UCSD-AML1 (cell line): ENCODE data around the gene SSNA1.
"Not testable (repeated sequence)": the region's sequence is repeated elsewhere in the genome, so short reads cannot be mapped to it uniquely, and the experiment has no call there.

Experiments
- DNase-seq: peaks from one replicate; lab custom pipeline; 2025; ENCODE audit not compliant: unreplicated experiment; lab: John Stamatoyannopoulos, UW

SSNA1 gene

DNA sequence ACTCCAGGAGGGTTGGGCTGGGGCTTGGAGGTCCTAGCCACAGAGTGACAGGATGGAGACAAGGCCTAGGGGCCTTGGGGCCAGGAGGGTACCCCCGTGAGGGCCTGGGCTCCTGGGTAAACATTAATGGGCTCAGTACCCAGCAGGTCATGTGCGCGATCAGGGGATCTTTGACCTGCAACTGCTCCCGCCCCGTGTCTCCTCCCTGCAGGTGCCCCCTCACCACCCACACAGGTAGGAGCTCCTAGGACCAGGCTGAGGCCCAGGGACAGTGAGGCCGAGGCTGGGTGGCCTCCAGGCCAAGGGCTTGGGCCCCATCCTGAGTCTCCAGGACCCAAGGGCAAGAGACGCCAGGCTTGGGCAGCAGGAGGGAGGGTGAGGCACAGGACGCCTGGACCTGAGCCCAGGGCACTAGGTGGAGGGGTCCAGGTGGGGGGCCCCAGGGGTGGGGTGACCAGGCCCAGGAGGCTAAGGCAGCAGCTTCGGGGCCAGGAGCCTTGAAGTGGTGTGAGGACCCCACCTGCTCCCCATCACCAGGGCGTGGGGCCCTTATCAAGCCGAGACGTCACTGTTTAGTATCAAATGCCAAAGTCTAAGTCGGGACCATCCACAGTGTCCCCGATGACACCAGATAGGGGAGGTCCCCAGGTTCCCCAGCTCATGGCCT lies 42.4 kb downstream of the SSNA1 start, which contains the start of gene SLC34A3:
SLC34A3 (plus strand) TSS at position 197 of the 667 bp plus-strand sequence. CDS start 802 bp downstream, outside the sequence.
- no peak for DNase-seq

DNA sequence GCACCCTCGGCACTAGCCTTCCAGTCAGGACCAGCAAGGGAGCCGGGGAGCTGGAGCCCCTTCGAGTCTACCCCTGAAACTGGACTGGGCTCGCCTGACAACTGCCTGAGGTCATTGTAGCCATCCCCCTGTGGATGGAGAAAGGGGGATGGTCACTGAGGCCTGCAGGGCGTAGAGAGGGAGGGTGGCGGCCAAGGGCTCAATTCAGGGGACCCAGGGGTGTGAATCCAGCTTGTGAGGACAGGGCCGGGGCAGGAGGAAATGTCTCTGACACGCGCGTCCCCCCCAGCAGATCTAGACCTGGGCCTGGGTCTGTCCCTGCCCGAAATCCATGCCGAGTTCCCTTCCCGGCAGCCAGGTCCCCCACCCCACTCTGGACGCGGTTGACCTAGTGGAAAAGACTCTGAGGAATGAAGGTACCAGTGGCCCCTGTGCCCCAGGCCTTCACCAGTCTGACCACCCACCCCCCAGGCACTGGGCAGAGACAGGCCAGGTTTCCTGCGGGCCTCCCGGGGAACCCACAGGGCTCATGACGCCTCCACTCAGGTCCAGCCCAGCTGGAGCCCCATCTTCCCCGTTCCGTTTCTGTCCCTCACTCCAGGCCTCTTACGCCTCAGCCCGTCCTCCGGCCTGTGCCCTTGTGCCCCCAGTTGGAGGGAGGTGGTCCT lies 43.0 kb downstream of the SSNA1 start:
- DNase-seq = no peak

DNA sequence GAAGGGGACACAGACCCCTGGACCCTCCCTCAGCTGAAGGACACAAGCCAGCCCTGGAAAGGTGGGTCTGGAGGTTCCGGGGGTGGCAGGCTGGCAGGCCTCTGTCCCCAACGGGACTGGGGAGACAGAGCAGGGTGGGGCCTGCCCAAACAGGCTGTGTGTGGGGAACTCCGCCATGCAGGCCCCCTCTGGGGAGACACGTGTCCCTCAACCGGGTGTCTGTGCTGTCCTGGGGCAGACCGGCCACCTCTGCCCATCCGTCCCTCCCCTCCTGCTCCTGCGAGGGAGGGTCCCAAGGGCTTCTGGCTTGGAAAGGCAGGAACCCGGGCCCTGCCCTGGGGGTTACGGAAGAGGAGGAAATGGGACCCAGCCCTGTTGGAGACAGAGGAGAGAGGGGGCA lies 43.6 kb downstream of the SSNA1 start:
- no peak for DNase-seq

DNA sequence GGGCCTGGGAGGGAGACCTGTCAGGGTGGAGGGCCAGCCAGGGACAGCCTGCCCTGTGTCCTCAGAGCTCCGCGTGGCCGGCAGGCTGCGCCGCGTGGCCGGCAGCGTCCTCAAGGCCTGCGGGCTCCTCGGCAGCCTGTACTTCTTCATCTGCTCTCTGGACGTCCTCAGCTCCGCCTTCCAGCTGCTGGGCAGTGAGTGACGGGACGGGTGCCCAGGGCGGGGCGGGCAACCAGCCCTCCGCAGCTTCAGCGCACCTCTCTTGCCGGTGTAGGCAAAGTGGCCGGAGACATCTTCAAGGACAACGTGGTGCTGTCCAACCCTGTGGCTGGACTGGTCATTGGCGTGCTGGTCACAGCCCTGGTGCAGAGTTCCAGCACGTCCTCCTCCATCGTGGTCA lies 44.0 kb downstream of the SSNA1 start:
- no peak for DNase-seq

DNA sequence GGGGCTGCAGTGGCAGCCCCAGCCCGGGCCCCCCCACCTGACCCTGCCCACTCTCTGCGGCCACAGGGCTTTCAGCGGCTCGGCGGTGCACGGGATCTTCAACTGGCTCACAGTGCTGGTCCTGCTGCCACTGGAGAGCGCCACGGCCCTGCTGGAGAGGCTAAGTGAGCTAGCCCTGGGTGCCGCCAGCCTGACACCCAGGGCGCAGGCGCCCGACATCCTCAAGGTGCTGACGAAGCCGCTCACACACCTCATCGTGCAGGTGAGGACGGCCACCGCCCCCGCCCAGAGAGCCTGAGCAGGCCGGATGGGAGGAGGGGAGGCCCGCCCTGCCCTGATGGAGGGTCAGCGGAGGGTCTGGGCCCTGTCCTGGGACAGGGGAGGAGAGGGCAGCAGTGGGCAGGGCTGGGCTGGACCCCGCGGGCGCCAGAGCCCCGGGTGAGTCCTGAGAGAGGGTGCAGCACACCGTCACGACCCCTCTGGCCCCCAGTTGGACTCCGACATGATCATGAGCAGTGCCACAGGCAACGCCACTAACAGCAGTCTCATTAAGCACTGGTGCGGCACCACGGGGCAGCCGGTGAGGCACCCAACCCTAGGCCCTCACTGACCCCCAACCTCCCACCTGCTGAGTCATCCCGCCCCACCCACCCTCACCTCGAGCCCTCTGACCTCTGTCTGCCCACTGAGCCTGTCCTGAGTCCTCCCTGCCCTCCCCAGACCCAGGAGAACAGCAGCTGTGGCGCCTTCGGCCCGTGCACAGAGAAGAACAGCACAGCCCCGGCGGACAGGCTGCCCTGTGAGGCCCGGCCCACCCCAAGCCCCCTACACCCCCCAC lies 44.9 kb downstream of the SSNA1 start:
- no peak for DNase-seq

DNA sequence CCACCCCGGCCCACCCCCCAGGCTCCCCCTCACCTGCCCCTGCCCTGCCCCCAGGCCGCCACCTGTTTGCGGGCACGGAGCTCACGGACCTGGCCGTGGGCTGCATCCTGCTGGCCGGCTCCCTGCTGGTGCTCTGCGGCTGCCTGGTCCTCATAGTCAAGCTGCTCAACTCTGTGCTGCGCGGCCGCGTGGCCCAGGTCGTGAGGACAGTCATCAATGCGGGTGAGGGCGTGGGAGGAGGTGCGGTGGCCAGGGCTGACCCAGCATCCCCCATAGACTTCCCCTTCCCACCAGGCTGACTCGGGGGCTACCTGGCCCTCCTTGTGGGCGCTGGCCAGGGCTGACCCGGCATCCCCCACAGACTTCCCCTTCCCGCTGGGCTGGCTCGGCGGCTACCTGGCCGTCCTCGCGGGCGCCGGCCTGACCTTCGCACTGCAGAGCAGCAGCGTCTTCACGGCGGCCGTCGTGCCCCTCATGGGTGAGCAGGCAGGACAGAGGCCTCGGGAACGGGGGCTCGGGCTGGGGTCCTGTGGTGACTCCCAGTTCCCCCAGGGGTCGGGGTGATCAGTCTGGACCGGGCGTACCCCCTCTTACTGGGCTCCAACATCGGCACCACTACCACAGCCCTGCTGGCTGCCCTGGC lies 45.7 kb downstream of the SSNA1 start:
- DNase-seq = no peak

DNA sequence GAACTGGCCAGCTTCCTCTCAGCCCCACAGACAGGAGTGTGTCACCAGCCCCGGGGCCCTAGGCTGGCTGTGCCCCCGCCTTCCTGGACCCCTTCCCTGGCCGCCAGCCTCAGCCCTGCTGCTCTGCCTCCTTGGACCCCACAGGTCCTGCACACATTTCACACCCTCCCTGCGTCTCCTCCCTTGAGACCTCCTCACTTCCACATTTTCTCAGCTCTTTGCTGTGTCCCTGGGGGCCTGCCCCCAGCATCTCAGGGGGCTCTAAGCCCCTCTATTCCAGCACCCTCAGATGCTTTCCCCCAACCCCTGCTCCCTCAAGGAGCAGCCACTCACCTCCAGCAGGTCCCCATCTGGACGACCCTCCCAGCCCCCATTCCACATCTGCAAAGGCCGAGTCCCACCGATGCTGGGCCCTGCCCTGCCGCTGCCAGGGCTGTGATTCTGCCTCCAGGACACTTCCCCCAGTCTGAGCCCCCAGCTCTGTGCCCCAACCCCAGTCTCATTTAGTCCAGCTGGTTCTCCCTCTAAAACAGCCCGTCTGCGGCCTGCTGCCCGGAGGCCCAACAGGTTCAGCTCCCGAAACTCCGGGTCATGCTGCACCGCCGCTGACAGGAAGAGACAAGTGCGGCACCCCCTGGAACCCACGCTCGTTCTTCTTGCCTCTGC lies 46.4 kb downstream of the SSNA1 start:
- DNase-seq = no peak

DNA sequence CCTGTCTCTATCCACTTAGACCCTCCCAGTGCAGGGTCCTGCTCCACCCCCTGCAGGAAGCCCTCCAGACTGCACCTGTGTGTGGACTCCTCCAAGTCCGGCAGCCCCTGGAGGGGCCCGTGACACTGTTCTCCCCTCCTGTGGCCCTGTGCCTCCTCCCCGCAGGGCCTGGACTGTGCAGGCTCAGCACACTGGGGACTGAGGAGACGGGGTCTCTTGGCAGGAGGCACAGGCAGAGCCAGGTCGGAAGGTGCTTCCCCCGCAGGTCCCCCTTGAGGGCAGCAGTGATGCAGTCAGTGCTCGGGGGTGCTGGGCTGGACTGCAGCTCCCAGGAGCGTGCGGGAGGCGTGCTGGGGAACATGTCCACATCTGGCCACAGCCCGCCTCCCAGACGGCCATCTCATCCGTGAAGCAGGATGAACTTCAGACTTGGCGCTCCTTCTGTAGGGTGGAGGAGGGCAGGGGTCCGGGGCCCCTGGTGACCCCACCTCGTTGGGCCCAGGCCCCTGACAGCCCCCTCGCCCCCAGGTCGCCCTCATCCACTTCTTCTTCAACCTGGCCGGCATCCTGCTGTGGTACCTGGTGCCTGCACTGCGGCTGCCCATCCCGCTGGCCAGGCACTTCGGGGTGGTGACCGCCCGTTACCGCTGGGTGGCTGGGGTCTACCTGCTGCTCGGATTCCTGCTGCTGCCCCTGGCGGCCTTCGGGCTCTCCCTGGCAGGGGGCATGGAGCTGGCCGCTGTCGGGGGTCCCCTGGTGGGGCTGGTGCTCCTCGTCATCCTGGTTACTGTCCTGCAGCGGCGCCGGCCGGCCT lies 47.2 kb downstream of the SSNA1 start:
- no peak for DNase-seq

DNA sequence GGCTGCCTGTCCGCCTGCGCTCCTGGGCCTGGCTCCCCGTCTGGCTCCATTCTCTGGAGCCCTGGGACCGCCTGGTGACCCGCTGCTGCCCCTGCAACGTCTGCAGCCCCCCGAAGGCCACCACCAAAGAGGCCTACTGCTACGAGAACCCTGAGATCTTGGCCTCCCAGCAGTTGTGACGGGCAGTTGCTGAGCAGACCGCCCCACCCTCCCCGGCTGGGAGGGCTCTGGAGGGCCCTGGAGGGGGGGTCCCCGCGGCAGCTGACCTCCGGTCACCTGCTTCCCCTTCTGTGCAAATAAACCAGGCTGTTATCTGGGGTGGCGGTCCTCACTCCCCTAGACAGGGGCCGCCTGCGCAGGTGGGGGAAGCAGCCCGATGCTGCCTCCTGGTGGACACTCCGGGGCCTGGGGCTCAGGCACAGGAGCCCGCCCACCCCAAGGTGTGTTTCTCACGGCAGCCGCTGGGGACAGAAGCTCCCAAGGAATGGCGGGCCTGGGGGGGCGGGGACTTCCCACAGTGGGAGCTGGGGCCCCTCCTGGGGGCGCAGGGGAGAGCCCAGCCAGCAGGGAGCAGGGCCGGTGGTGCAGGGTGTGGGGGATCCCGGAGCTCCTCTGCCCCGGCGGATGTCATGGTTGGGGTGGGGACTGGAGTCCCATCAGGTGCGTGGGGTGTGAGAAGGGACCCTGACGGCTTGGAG lies 47.9 kb downstream of the SSNA1 start:
- DNase-seq = peak; percentile 87

DNA sequence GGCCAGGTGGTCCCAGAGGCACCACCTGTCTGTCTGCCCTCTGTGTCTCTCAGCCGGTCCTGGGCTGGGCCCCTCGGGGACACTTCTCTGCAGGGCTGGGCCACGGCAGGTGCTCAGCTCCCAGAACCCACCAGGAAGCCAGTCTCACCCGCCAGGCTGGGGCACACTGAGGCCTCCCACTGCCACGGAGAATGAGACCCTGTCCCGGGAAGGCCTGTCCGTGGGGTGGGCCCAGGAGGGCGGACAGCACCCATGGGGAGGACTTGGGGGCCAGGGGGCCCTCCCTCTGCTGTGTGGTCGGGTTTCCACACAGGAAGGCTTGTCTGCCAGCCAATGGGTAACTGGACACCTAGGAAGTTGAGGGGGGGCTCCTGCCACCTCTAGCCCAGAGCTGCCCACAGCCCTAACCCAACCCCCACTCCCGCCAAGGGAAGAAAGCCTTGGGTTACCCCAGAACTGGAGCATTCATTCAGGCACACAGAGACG lies 48.5 kb downstream of the SSNA1 start:
- DNase-seq = no peak

DNA sequence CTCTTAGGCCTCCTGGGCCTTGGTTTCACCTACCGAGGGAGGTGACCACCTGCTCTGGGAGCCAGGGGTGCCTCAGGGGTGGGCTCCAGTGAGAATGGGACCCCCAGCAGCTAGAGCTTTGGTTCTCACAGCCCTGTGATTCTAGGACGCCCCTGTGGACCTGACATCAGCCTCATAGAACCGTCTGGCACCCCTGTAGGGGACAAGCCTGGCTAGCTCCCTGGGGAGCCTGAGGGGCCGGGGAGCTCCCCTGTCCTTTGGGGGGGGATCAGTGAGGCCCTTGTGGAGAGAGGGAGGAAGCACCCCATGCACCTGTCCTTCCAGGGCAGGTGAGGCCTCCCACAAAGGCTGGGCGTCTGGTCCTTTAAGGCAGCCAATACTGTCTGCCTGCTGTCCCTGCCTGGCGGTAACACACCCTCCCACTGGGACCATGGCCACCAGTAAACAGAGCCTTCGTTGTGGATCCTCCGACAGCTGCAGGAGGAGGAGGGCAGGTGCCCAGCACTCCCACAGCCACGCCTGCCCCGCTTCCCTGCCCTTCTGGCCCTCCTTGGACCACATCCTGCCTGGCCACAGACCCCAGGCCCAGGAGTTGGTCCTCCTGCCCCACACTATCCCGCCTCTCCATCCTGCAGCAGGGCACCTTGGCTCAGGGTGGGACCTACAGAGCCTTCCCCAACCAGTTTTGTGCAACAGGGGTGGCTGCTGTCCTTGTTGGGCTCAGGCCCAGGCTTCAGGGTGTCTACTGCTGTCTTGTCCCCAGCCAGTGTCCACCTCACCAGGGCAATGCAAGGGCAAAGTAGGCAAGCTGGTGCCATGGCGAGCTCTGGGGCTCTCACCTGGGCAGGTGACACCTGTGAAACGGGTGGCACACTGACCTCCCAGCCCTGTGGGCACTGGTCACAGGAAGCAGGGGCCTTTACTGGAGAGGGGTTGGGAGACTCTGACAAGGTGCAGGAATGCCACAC lies 49.6 kb downstream of the SSNA1 start:
- no peak for DNase-seq

DNA sequence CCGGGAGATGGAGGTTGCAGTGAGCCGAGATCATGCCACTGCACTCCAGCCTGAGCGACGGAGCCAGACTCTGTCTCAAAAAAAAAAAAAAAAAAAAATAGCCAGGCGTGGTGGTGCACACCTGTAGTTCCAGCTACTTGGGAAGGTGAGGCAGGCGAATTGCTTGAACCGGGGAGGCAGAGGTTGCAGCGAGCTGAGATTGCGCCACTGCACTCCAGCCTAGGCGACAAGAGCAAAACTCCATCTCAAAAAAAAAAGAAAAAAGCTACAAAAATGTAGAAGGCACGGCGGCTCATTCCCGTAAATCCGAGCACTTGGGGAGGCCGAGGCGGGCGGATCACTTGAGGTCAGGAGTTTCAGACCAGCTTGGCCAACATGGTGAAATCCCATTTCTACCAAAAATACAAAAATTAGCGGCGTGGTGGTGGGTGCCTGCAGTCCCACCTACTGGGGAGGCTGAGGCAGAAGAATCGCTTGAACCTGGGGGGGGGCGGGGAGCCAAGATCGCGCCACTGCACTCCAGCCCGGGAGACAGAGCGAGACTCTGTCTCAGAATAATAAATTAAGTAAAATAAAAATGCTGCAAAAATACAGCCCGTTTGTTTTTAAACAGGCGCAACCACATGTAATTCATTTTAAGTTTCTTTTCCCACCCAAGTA lies 51.2 kb downstream of the SSNA1 start:
- not testable (repeated sequence) for DNase-seq
